ENCODE results near the gene TMEM134.

The TMEM134 gene

DNA sequence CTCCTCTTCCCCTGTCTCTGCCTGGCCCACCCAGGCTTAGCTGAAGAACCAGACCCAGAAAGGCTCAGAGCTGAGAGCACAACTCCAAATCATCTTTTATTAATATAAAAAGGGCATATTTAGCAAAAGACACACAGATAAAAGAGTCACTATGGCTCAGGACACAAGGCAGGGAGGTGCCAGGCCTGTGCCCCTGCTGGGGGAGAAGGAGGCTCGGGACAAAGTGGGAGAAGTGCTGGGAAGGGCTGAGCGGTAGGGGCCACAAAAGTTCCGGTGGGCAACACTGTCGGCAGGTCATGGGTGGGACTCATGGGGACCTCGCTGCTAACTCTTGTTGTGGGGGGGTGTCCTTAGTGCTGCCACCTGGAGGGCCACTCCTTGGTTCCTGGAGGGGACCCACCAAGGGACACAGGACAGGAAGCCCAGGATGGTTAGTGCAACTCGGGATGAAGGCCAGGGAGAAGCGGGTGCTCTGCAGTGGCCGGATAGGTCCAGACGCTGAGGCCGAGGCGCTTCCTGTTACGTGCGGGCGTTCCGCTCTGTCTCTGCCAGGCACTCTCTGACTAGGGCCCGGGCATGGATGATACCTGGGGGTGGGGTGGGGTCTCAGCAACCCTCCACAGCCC is 37.5 kb upstream of the TMEM134 start:
- peaks cover 26% of the 10 kb centered on the region for H3K79me2 ChIP-seq (ENCODE audit: low read length)
- TF ChIP-seq, protein P1, sequence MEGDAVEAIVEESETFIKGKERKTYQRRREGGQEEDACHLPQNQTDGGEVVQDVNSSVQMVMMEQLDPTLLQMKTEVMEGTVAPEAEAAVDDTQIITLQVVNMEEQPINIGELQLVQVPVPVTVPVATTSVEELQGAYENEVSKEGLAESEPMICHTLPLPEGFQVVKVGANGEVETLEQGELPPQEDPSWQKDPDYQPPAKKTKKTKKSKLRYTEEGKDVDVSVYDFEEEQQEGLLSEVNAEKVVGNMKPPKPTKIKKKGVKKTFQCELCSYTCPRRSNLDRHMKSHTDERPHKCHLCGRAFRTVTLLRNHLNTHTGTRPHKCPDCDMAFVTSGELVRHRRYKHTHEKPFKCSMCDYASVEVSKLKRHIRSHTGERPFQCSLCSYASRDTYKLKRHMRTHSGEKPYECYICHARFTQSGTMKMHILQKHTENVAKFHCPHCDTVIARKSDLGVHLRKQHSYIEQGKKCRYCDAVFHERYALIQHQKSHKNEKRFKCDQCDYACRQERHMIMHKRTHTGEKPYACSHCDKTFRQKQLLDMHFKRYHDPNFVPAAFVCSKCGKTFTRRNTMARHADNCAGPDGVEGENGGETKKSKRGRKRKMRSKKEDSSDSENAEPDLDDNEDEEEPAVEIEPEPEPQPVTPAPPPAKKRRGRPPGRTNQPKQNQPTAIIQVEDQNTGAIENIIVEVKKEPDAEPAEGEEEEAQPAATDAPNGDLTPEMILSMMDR (IDR thresholded peaks at IDR 0.05; ENCODE audit: low read depth, low read length) = no peak; the same call in 1 of the 2 replicates
- TF ChIP-seq EZH2phosphoT487 (IDR thresholded peaks at IDR 0.05; ENCODE audit: low read depth) = no peak
- no peak overlapping the region for H2AFZ ChIP-seq (ENCODE audit: low read depth, low read length)
- peaks cover 16% of the 10 kb centered on the region for H3K36me3 ChIP-seq (replicated peaks; ENCODE audit: low read depth, low read length)
- H3K27me3 ChIP-seq (ENCODE audit: low read depth, low read length) = no peaks in the 10 kb centered on the region
- H3K9ac ChIP-seq (ENCODE audit: low read length) = peak overlapping the region; percentile 68
- H3K9me3 ChIP-seq (ENCODE audit: insufficient read depth, low read length) = no peaks in the 10 kb centered on the region
- H3K4me2 ChIP-seq (ENCODE audit: low read length) = peak overlapping the region; percentile 93
- peaks cover 23% of the 10 kb centered on the region for H4K20me1 ChIP-seq (ENCODE audit: insufficient read depth, low read length)
- peak overlapping the region; percentile 82 for H3K4me3 ChIP-seq (ENCODE audit: low read length)
- peaks cover 30% of the 10 kb centered on the region for H3K4me1 ChIP-seq (ENCODE audit: low read length)
- peak overlapping the region; percentile 70 for H3K27ac ChIP-seq (ENCODE audit: low read length)

DNA sequence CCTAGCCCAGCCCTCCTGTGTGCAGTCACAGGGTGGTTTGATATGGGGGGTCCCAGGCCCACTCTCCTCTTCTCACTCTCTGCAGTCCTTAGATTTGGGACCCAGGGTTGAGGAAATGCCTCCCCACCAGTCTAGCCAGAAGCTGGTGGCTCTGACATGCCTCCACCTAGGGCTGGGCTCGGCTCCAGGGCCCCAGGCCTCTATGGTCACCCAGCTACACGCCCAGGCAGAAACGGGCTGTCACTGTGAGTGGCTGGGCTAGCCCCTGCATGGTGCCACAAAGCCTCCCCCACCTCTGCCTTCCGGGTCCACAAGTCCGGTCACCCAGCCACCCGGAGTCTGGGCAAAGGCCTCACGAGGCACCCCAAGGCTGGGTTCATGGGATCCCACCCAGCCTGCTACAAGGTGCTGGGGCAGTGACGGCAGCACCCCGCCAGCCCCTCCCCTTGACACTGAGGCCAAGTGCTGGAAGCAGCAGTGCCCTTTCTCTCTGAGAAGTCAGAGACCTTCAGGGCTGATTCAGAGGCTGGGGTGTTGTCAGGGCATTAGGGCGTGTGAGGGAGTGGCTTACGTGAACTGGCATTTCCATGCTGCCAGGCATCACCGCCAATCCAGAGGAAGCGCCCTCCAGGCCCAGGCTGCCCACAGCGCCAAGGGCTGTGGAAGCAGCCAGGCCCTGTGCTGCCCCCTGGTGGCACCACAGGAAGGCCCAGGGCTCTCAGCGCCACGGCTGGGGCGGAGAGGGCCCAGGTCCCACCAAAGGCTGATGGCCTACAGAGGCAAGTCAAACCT is 36.8 kb upstream of the TMEM134 start:
- H3K9me3 ChIP-seq (ENCODE audit: insufficient read depth, low read length) = no peaks in the 10 kb centered on the region
- H2AFZ ChIP-seq (ENCODE audit: low read depth, low read length) = no peak overlapping the region
- peaks cover 24% of the 10 kb centered on the region for H3K36me3 ChIP-seq (replicated peaks; ENCODE audit: low read depth, low read length)
- TF ChIP-seq EZH2phosphoT487 (IDR thresholded peaks at IDR 0.05; ENCODE audit: low read depth) = no peak
- TF ChIP-seq, protein P1 (IDR thresholded peaks at IDR 0.05; ENCODE audit: low read depth, low read length) = peak; percentile 96
- H3K27me3 ChIP-seq (ENCODE audit: low read depth, low read length) = no peaks in the 10 kb centered on the region
- H3K4me3 ChIP-seq (ENCODE audit: low read length) = peak overlapping the region; percentile 99
- H4K20me1 ChIP-seq (ENCODE audit: insufficient read depth, low read length) = peaks cover 26% of the 10 kb centered on the region
- H3K9ac ChIP-seq (ENCODE audit: low read length) = peak overlapping the region; percentile 87
- peaks cover 30% of the 10 kb centered on the region for H3K4me1 ChIP-seq (ENCODE audit: low read length)
- H3K79me2 ChIP-seq (ENCODE audit: low read length) = peaks cover 26% of the 10 kb centered on the region
- H3K27ac ChIP-seq (ENCODE audit: low read length) = peak overlapping the region; percentile 70
- peak overlapping the region; percentile 93 for H3K4me2 ChIP-seq (ENCODE audit: low read length)

DNA sequence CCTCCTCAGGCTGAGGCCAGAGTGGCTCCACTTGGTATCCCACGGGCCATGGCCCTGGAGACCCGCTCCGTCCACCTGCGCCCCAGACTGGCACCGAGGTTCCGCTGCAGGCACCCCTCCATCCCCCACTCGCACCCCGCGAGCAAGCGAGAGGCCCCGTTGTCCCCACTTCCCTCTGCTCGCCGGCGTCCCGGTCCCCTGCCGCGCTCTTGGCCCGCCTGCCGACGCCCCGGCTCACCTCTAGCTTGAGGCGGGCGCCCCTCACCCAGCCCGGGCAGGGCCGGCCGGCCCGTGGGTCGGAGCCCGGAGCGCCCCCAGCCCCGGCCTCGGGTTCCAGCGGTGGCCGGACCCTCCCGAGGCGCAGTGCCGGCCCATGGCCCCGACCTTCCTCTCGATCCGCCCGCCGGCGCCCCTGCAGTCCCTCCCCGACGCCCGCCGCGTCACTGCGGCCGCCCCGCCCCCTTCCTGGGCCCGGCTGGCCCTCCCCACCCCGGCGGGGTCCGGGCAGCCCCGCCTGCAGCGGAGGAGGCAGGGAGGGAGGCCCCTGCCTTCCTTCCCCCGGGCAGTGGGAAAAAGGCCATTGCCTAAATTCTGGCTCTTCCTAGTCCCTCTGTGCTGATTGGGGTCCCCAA is 36.0 kb upstream of the TMEM134 start, which contains the start of gene PITPNM1:
TSS of gene PITPNM1 (minus strand) at position 414 of the 632 bp plus-strand sequence. CDS start 1,183 bp downstream, outside the sequence.
- H2AFZ ChIP-seq (ENCODE audit: low read depth, low read length) = no peak within 1 kb of the TSS
- H3K36me3 ChIP-seq (replicated peaks; ENCODE audit: low read depth, low read length) = peaks cover 31% of the 10 kb centered on the region
- peak within 1 kb of the TSS; percentile 93 for H3K4me2 ChIP-seq (ENCODE audit: low read length)
- no peak for TF ChIP-seq EZH2phosphoT487 (IDR thresholded peaks at IDR 0.05; ENCODE audit: low read depth)
- TF ChIP-seq, protein P1 (IDR thresholded peaks at IDR 0.05; ENCODE audit: low read depth, low read length) = no peak
- no peaks in the 10 kb centered on the region for H3K27me3 ChIP-seq (ENCODE audit: low read depth, low read length)
- peak within 1 kb of the TSS; percentile 70 for H3K27ac ChIP-seq (ENCODE audit: low read length)
- peak within 1 kb of the TSS; percentile 99 for H3K4me3 ChIP-seq (ENCODE audit: low read length)
- H3K9me3 ChIP-seq (ENCODE audit: insufficient read depth, low read length) = no peaks in the 10 kb centered on the region
- peaks cover 26% of the 10 kb centered on the region for H3K79me2 ChIP-seq (ENCODE audit: low read length)
- H3K9ac ChIP-seq (ENCODE audit: low read length) = peak within 1 kb of the TSS; percentile 87
- peaks cover 30% of the 10 kb centered on the region for H3K4me1 ChIP-seq (ENCODE audit: low read length)
- peaks cover 26% of the 10 kb centered on the region for H4K20me1 ChIP-seq (ENCODE audit: insufficient read depth, low read length)
